Stimulated activated CD4-positive, alpha-beta T cell treated with anti-CD3 and anti-CD28 coated beads, Interleukin-2, amount 100 ng/mL, for 48 hours (primary cell): ENCODE measurements around the gene METTL15.
"Not testable (repeated sequence)": the region's sequence is repeated elsewhere in the genome, so short reads cannot be mapped to it uniquely, and the experiment has no call there.

Experiments used
- DNase-seq, 2 donors: peaks; one replicate each; pipeline ENCODE4 v3.0.0-alpha.2; 2020

Gene METTL15

GRCh38 chr11:28303477-28304191 is 195.4 kb downstream of the METTL15 start:
- no peak for DNase-seq

- no peak for DNase-seq
These were observed 207.3 kb downstream of the METTL15 start for GRCh38 chr11:28315440-28315839.

- no peak for DNase-seq
These were observed 210.7 kb downstream of the METTL15 start for GRCh38 chr11:28318871-28319270.

- no peak for DNase-seq
These were observed 215.4 kb downstream of the METTL15 start for GRCh38 chr11:28323621-28324020.

- DNase-seq = not testable (repeated sequence)
These were observed 224.2 kb downstream of the METTL15 start for GRCh38 chr11:28332393-28332792.

- no peak for DNase-seq
These were observed 229.5 kb downstream of the METTL15 start for GRCh38 chr11:28337701-28338100.

GRCh38 chr11:28338371-28338770 is 230.2 kb downstream of the METTL15 start:
- DNase-seq = no peak

- DNase-seq = no peak
These were observed 231.3 kb downstream of the METTL15 start for GRCh38 chr11:28339488-28339887.

- no peak for DNase-seq
These were observed 234.5 kb downstream of the METTL15 start for GRCh38 chr11:28342716-28343115.

- no peak for DNase-seq
These were observed 235.4 kb downstream of the METTL15 start for GRCh38 chr11:28343304-28344233.

GRCh38 chr11:28346209-28346608 is 238.0 kb downstream of the METTL15 start:
- no peak for DNase-seq

- DNase-seq = no peak
These were observed 238.5 kb downstream of the METTL15 start for GRCh38 chr11:28346721-28347120.

GRCh38 chr11:28347371-28347770 is 239.2 kb downstream of the METTL15 start:
- no peak for DNase-seq

GRCh38 chr11:28350216-28350615 is 242.0 kb downstream of the METTL15 start:
- no peak for DNase-seq

GRCh38 chr11:28353991-28354390 is 245.8 kb downstream of the METTL15 start:
- no peak for DNase-seq

GRCh38 chr11:28366549-28367346 is 258.6 kb downstream of the METTL15 start:
- DNase-seq = no peak

GRCh38 chr11:28378095-28378494 is 269.9 kb downstream of the METTL15 start:
- DNase-seq = not testable (repeated sequence)
